ENCODE data around the gene NELL1.

DNA sequence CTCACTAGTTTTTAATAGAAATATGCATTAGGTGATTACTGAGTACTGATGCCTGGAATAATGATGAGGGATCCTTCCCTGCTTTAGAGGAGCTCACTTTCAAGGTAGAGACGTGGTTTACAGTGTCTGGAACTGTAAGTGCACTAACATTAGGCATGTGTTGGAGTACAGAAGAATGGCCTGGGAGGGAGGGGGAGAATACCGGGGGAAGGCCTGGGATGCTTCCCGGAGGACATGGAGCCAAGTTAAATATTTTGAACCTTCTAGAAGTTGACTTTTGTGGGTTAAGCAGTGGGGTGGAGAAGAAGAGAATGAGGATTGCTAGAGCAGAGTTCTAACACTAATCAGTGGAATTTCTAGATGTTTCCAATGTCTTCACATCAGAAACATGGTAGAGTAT, 261.6 kb downstream of the NELL1 start:
- TF ChIP-seq, protein P1, sequence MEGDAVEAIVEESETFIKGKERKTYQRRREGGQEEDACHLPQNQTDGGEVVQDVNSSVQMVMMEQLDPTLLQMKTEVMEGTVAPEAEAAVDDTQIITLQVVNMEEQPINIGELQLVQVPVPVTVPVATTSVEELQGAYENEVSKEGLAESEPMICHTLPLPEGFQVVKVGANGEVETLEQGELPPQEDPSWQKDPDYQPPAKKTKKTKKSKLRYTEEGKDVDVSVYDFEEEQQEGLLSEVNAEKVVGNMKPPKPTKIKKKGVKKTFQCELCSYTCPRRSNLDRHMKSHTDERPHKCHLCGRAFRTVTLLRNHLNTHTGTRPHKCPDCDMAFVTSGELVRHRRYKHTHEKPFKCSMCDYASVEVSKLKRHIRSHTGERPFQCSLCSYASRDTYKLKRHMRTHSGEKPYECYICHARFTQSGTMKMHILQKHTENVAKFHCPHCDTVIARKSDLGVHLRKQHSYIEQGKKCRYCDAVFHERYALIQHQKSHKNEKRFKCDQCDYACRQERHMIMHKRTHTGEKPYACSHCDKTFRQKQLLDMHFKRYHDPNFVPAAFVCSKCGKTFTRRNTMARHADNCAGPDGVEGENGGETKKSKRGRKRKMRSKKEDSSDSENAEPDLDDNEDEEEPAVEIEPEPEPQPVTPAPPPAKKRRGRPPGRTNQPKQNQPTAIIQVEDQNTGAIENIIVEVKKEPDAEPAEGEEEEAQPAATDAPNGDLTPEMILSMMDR (IDR thresholded peaks at IDR 0.05): no peak
- TF ChIP-seq, protein P2, sequence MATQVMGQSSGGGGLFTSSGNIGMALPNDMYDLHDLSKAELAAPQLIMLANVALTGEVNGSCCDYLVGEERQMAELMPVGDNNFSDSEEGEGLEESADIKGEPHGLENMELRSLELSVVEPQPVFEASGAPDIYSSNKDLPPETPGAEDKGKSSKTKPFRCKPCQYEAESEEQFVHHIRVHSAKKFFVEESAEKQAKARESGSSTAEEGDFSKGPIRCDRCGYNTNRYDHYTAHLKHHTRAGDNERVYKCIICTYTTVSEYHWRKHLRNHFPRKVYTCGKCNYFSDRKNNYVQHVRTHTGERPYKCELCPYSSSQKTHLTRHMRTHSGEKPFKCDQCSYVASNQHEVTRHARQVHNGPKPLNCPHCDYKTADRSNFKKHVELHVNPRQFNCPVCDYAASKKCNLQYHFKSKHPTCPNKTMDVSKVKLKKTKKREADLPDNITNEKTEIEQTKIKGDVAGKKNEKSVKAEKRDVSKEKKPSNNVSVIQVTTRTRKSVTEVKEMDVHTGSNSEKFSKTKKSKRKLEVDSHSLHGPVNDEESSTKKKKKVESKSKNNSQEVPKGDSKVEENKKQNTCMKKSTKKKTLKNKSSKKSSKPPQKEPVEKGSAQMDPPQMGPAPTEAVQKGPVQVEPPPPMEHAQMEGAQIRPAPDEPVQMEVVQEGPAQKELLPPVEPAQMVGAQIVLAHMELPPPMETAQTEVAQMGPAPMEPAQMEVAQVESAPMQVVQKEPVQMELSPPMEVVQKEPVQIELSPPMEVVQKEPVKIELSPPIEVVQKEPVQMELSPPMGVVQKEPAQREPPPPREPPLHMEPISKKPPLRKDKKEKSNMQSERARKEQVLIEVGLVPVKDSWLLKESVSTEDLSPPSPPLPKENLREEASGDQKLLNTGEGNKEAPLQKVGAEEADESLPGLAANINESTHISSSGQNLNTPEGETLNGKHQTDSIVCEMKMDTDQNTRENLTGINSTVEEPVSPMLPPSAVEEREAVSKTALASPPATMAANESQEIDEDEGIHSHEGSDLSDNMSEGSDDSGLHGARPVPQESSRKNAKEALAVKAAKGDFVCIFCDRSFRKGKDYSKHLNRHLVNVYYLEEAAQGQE (IDR thresholded peaks at IDR 0.05; ENCODE audit: insufficient read depth in 1 of 2, low read depth in 2 of 2, low read length in 1 of 2): no peak
- TF ChIP-seq POLR2AphosphoS5 (IDR thresholded peaks at IDR 0.05; ENCODE audit: low read depth, low read length): no peak
